ENCODE measurements around the gene CCDC9B. TPM values are rescaled to one million over a fixed set of nuclear protein-coding genes. Genes with fewer than 3 reads are reported as not detected.
A peak's percentile ranks its signal among the peaks of the same experiment; 100 is the strongest.

Gene CCDC9B
- polyA plus RNA-seq, 1 of the 3 experiments (the other 2 are of a cell fraction) = 13.7 TPM

DNA sequence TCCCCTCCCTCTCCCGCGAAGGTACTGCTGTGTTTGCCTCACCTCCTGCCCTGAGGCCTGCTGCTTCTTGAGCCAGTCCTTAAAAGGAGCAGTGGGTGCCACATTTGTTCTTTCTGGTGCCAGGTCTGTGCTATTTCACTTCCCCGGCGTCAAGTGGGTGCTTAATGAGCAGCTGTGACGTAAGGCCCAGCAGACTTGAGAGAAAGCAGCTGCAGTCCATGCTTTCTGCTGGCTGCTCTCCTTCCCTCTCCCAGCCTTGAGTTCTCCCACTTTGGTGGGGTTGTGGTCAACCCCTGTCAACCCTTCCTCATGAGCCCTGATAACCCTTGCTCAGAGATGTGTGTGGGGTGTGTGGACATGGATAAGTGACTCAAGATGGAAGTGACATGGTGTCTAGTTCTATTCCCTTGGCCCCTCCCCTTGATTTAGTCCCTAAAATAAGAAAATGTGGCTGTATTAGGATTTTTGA is 10.3 kb downstream of the CCDC9B start:
- H3K4me3 ChIP-seq (ENCODE audit: low read depth in 2 of 2, low read length in 1 of 2) = no peak overlapping the region
- no peak overlapping the region for H3K4me2 ChIP-seq
- no peak overlapping the region; a peak in 1 of 4 replicates for H3K27ac ChIP-seq (ENCODE audit: low read depth in 2 of 2, low read length in 1 of 2)
- H3K79me2 ChIP-seq (ENCODE audit: insufficient read depth) = peaks cover 3% of the 10 kb centered on the region; the same call in 1 of the 2 replicates
- peaks cover 12 to 19% of the 10 kb centered on the region in 2 experiments for H3K4me1 ChIP-seq (ENCODE audit: control insufficient read depth in 1 of 2, insufficient read depth in 2 of 2, low read depth in 1 of 2, low read length in 1 of 2)
- H3K36me3 ChIP-seq (replicated peaks in 1 of 2; ENCODE audit: control insufficient read depth in 1 of 2, insufficient read depth in 2 of 2, low read length in 1 of 2) = peaks cover 4 to 8% of the 10 kb centered on the region in 2 experiments
- no peak overlapping the region for H3K9ac ChIP-seq
- H4K20me1 ChIP-seq (ENCODE audit: insufficient read depth) = no peaks in the 10 kb centered on the region
- DNase-seq = no peak
- 100% methylated on average over 5 of the region's 5 CpGs for WGBS (ENCODE audit: low lambda C conversion rate)
- ChIA-PET POLR2A (no interaction called here), CTCF (interaction anchor here (1.0 to 70.6 kb wide), 5 partner anchors 11 to 92 kb away, joined by 3 to 2194 read pairs (median 9); partner anchors contain the start of genes ANKRD63, CCDC9B, DISP2 and INAFM2)
- no peaks in the 10 kb centered on the region for H3K9me2 ChIP-seq
- TF ChIP-seq, protein P1, sequence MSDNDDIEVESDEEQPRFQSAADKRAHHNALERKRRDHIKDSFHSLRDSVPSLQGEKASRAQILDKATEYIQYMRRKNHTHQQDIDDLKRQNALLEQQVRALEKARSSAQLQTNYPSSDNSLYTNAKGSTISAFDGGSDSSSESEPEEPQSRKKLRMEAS (IDR thresholded peaks at IDR 0.05; ENCODE audit: low read depth) = 0 out of 2 replicates have a peak, but pooled peaks have one; percentile 18
- TF ChIP-seq, protein P2, sequence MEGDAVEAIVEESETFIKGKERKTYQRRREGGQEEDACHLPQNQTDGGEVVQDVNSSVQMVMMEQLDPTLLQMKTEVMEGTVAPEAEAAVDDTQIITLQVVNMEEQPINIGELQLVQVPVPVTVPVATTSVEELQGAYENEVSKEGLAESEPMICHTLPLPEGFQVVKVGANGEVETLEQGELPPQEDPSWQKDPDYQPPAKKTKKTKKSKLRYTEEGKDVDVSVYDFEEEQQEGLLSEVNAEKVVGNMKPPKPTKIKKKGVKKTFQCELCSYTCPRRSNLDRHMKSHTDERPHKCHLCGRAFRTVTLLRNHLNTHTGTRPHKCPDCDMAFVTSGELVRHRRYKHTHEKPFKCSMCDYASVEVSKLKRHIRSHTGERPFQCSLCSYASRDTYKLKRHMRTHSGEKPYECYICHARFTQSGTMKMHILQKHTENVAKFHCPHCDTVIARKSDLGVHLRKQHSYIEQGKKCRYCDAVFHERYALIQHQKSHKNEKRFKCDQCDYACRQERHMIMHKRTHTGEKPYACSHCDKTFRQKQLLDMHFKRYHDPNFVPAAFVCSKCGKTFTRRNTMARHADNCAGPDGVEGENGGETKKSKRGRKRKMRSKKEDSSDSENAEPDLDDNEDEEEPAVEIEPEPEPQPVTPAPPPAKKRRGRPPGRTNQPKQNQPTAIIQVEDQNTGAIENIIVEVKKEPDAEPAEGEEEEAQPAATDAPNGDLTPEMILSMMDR (IDR thresholded peaks at IDR 0.05) = no peak
- no peaks in the 10 kb centered on the region for H3K9me3 ChIP-seq
- no peak overlapping the region for H2AFZ ChIP-seq (ENCODE audit: low read depth)
- H3K27me3 ChIP-seq (ENCODE audit: insufficient read depth) = no peaks in the 10 kb centered on the region
- H3F3A ChIP-seq (replicated peaks; ENCODE audit: insufficient read depth) = peaks cover 27% of the 10 kb centered on the region

DNA sequence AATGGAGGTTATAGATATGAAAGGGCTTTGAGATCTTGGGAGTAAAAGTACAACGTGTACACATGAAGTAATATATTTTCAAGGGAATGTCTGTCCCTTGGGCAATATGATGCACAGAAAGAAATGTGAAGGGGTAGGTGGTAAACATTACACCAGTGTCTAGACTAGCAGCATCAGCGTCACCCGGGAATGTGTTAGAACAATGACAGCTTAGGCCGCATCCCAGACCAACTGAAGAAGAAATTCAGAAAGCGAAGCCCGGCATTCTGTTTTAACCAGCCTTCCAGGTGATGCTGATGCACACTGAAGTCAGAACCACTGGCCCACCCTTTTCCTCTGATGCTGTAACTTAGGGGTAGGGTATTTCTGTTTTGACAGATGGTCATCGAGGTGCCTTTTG is 10.9 kb downstream of the CCDC9B start:
- H3K79me2 ChIP-seq (ENCODE audit: insufficient read depth) = peaks cover 9% of the 10 kb centered on the region; the same call in 1 of the 2 replicates
- TF ChIP-seq GATA2 (CRISPR knock-in tag; IDR thresholded peaks at IDR 0.05) (no peak), MXI1 (IDR thresholded peaks at IDR 0.05; ENCODE audit: low read depth, low read length) (no peak), NFIC (IDR thresholded peaks at IDR 0.05; ENCODE audit: borderline replicate concordance) (no peak), ELF1 (IDR thresholded peaks at IDR 0.05) (no peak), EP300 (IDR thresholded peaks at IDR 0.05; ENCODE audit: borderline replicate concordance in 1 of 2, low read depth in 1 of 2, low read length in 1 of 2) (no peak), YY1 (IDR thresholded peaks at IDR 0.05; ENCODE audit: low read depth) (no peak), TEAD4 (IDR thresholded peaks at IDR 0.05; ENCODE audit: borderline replicate concordance, insufficient read depth) (no peak), SMC3 (IDR thresholded peaks at IDR 0.05; ENCODE audit: low read depth, low read length) (no peak), RXRA (IDR thresholded peaks at IDR 0.05; ENCODE audit: borderline replicate concordance, low read depth) (no peak), MEF2A (IDR thresholded peaks at IDR 0.05; ENCODE audit: borderline replicate concordance, low read depth) (no peak), FOSL2 (IDR thresholded peaks at IDR 0.05; ENCODE audit: borderline replicate concordance, low read depth) (no peak)
- TF ChIP-seq, protein P3, sequence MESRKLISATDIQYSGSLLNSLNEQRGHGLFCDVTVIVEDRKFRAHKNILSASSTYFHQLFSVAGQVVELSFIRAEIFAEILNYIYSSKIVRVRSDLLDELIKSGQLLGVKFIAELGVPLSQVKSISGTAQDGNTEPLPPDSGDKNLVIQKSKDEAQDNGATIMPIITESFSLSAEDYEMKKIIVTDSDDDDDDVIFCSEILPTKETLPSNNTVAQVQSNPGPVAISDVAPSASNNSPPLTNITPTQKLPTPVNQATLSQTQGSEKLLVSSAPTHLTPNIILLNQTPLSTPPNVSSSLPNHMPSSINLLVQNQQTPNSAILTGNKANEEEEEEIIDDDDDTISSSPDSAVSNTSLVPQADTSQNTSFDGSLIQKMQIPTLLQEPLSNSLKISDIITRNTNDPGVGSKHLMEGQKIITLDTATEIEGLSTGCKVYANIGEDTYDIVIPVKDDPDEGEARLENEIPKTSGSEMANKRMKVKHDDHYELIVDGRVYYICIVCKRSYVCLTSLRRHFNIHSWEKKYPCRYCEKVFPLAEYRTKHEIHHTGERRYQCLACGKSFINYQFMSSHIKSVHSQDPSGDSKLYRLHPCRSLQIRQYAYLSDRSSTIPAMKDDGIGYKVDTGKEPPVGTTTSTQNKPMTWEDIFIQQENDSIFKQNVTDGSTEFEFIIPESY (IDR thresholded peaks at IDR 0.05; ENCODE audit: borderline replicate concordance, low read depth) = no peak
- TF ChIP-seq, protein P4, sequence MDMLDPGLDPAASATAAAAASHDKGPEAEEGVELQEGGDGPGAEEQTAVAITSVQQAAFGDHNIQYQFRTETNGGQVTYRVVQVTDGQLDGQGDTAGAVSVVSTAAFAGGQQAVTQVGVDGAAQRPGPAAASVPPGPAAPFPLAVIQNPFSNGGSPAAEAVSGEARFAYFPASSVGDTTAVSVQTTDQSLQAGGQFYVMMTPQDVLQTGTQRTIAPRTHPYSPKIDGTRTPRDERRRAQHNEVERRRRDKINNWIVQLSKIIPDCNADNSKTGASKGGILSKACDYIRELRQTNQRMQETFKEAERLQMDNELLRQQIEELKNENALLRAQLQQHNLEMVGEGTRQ (IDR thresholded peaks at IDR 0.05; ENCODE audit: borderline replicate concordance, low read depth, low read length) = no peak
- TF ChIP-seq, protein P5, sequence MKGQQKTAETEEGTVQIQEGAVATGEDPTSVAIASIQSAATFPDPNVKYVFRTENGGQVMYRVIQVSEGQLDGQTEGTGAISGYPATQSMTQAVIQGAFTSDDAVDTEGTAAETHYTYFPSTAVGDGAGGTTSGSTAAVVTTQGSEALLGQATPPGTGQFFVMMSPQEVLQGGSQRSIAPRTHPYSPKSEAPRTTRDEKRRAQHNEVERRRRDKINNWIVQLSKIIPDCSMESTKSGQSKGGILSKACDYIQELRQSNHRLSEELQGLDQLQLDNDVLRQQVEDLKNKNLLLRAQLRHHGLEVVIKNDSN (IDR thresholded peaks at IDR 0.05; ENCODE audit: borderline replicate concordance, low read depth) = no peak
- peaks cover 2 to 4% of the 10 kb centered on the region in 2 experiments for H3K36me3 ChIP-seq (replicated peaks in 1 of 2; ENCODE audit: control insufficient read depth in 1 of 2, insufficient read depth in 2 of 2, low read length in 1 of 2)
- H4K20me1 ChIP-seq (ENCODE audit: insufficient read depth) = no peaks in the 10 kb centered on the region
- ChIA-PET POLR2A (no interaction called here), CTCF (interaction anchor here (2.5 to 70.6 kb wide), 3 partner anchors 12 to 51 kb away, joined by 9 to 2194 read pairs (median 2194); partner anchors contain the start of genes ANKRD63, CCDC9B, DISP2 and INAFM2)
- H3K9me3 ChIP-seq = no peaks in the 10 kb centered on the region
- H3F3A ChIP-seq (replicated peaks; ENCODE audit: insufficient read depth) = peaks cover 27% of the 10 kb centered on the region
- H3K4me2 ChIP-seq = no peak overlapping the region
- H3K9me2 ChIP-seq = no peaks in the 10 kb centered on the region
- no peak overlapping the region for H3K9ac ChIP-seq
- 88% methylated on average over 7 of the region's 7 CpGs for WGBS (ENCODE audit: low lambda C conversion rate)
- no peak for DNase-seq
- H3K4me3 ChIP-seq (ENCODE audit: low read depth in 2 of 2, low read length in 1 of 2) = no peak overlapping the region
- no peaks in the 10 kb centered on the region for H3K27me3 ChIP-seq (ENCODE audit: insufficient read depth)
- H3K4me1 ChIP-seq (ENCODE audit: control insufficient read depth in 1 of 2, insufficient read depth in 2 of 2, low read depth in 1 of 2, low read length in 1 of 2) = peaks cover 18 to 19% of the 10 kb centered on the region in 2 experiments
- no peak overlapping the region for H3K27ac ChIP-seq (ENCODE audit: low read depth in 2 of 2, low read length in 1 of 2)
- H2AFZ ChIP-seq (ENCODE audit: low read depth) = no peak overlapping the region

Data from SK-N-SH (cell line).